A673 (cell line): ENCODE measurements around the gene TBC1D9B. TPM values are rescaled to one million over a fixed set of nuclear protein-coding genes. Genes with fewer than 3 reads are reported as not detected.

Source experiments
- BruUV-seq: library from RNA; stranded (reverse); fragments of 400-500 nt; replicated peaks from 2 replicates; lab custom pipeline; 2021; lab: Mats Ljungman, UMichigan
- CTCF ChIA-PET: fragments of 300-600 bp; sonication (Branson Sonifier 250); formaldehyde crosslinking; loops from one replicate; lab custom pipeline; 2022; ENCODE audit warnings: antibody characterized with exemption; lab: Charles Lee
- POLR2A ChIA-PET: fragments of 300-600 bp; sonication (Branson Sonifier 250); formaldehyde crosslinking; loops from one replicate; lab custom pipeline; 2022; ENCODE audit warnings: antibody characterized with exemption; ENCODE audit not compliant: low non-redundant PET; lab: Charles Lee
- DNase-seq: peaks from one replicate; pipeline ENCODE4 v3.0.0-alpha.2; 2015; ENCODE audit warnings: low spot score
- H3K27ac ChIP-seq: fragments of 200-600 bp; sonication (generic); 2 replicates; pipeline ENCODE4 v1.5.1; 2016; ENCODE audit warnings: mixed run types, low read depth, mild to moderate bottlenecking, mixed read lengths, antibody characterized with exemption, low read length; ENCODE audit not compliant: poor library complexity, severe bottlenecking
- H3K27me3 ChIP-seq: fragments of 200-600 bp; sonication (generic); replicated peaks from 2 replicates; pipeline ENCODE4 v1.6.1; 2017; ENCODE audit warnings: mixed run types, low read depth, mild to moderate bottlenecking, mixed read lengths, antibody characterized with exemption, low read length; ENCODE audit not compliant: insufficient read depth, poor library complexity
- H3K36me3 ChIP-seq: fragments of 200-600 bp; sonication (generic); 2 replicates; pipeline ENCODE4 v1.6.1; 2016; ENCODE audit warnings: mixed run types, mild to moderate bottlenecking, mixed read lengths, antibody characterized with exemption, low read length; ENCODE audit not compliant: insufficient read depth, poor library complexity, severe bottlenecking
- H3K4me1 ChIP-seq: fragments of 200-600 bp; sonication (generic); 2 replicates; pipeline ENCODE4 v1.6.1; 2017; ENCODE audit warnings: mixed run types, mild to moderate bottlenecking, mixed read lengths, antibody characterized with exemption, low read length; ENCODE audit not compliant: insufficient read depth, poor library complexity, severe bottlenecking
- H3K4me3 ChIP-seq: fragments of 200-600 bp; sonication (generic); 2 replicates; pipeline ENCODE4 v1.5.1; 2016; ENCODE audit warnings: low read depth, mixed run types, mild to moderate bottlenecking, mixed read lengths, low read length; ENCODE audit not compliant: poor library complexity, severe bottlenecking
- H3K9me3 ChIP-seq: fragments of 200-600 bp; sonication (generic); 2 replicates; pipeline ENCODE4 v1.6.1; 2016; ENCODE audit warnings: mixed run types, low read depth, mild to moderate bottlenecking, mixed read lengths, antibody characterized with exemption, low read length; ENCODE audit not compliant: poor library complexity, severe bottlenecking
- EZH2 ChIP-seq: fragments of 200-600 bp; sonication (generic); IDR thresholded peaks from 2 replicates; pipeline ENCODE4 v1.6.1; 2017; ENCODE audit warnings: borderline replicate concordance, low read depth, mild to moderate bottlenecking, mixed read lengths, antibody characterized with exemption, low read length; ENCODE audit not compliant: poor library complexity, severe bottlenecking
- intact Hi-C: fragments of 100-400 bp; cut with micrococcal nuclease; formaldehyde crosslinking; loops from one replicate; pipeline ENCODE4 v1.10.0; 2022; ENCODE audit not compliant: unreplicated experiment
- total RNA-seq: library from RNA; stranded (reverse); gene quantifications from 2 replicates; pipeline ENCODE4 v1.2.3, GENCODE V29; 2021
- TF ChIP-seq, protein P1 (sequence below): fragments of 300-800, 200-600 bp; sonication (generic); conservative IDR thresholded peaks from 2 replicates; pipeline ENCODE4 v1.5.1; 2017; ENCODE audit warnings: low read depth, mild to moderate bottlenecking, antibody characterized with exemption, low read length, moderate library complexity, mixed read lengths

TBC1D9B gene
- total RNA-seq, 1 experiment from 2014 or later = 68.2 TPM

DNA sequence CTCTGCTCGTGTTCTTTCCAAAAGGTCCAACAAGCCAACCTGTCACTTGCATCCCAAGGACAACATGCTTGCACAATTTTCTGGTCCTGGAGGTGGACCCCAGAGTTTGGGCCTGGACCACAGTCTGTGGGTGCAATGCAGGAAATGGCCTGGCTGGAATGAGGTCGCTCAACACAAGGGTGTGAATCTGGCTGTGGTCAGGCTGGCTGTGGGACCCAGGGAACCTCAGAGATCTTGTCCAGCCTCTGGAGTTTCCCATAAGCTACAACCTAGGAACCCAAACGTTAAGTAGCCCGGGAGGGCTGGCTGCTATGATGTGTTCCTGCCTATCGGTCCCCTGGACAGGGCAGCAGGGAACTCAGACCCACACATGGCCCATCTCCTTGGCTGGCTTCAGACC is 15.4 kb downstream of the TBC1D9B start:
- no peaks in the 10 kb centered on the region for H3K4me1 ChIP-seq
- no peak overlapping the region for H3K4me3 ChIP-seq
- H3K9me3 ChIP-seq = no peaks in the 10 kb centered on the region
- no peaks in the 10 kb centered on the region for H3K27me3 ChIP-seq
- POLR2A ChIA-PET = no interaction called here
- TF ChIP-seq, protein P1, sequence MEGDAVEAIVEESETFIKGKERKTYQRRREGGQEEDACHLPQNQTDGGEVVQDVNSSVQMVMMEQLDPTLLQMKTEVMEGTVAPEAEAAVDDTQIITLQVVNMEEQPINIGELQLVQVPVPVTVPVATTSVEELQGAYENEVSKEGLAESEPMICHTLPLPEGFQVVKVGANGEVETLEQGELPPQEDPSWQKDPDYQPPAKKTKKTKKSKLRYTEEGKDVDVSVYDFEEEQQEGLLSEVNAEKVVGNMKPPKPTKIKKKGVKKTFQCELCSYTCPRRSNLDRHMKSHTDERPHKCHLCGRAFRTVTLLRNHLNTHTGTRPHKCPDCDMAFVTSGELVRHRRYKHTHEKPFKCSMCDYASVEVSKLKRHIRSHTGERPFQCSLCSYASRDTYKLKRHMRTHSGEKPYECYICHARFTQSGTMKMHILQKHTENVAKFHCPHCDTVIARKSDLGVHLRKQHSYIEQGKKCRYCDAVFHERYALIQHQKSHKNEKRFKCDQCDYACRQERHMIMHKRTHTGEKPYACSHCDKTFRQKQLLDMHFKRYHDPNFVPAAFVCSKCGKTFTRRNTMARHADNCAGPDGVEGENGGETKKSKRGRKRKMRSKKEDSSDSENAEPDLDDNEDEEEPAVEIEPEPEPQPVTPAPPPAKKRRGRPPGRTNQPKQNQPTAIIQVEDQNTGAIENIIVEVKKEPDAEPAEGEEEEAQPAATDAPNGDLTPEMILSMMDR = no peak
- H3K27ac ChIP-seq = no peak overlapping the region
- peaks cover 37% of the 10 kb centered on the region for H3K36me3 ChIP-seq
- CTCF ChIA-PET = no interaction called here
- no TSS peak for BruUV-seq
- intact Hi-C loops = no loop called here
- no peak for DNase-seq

DNA sequence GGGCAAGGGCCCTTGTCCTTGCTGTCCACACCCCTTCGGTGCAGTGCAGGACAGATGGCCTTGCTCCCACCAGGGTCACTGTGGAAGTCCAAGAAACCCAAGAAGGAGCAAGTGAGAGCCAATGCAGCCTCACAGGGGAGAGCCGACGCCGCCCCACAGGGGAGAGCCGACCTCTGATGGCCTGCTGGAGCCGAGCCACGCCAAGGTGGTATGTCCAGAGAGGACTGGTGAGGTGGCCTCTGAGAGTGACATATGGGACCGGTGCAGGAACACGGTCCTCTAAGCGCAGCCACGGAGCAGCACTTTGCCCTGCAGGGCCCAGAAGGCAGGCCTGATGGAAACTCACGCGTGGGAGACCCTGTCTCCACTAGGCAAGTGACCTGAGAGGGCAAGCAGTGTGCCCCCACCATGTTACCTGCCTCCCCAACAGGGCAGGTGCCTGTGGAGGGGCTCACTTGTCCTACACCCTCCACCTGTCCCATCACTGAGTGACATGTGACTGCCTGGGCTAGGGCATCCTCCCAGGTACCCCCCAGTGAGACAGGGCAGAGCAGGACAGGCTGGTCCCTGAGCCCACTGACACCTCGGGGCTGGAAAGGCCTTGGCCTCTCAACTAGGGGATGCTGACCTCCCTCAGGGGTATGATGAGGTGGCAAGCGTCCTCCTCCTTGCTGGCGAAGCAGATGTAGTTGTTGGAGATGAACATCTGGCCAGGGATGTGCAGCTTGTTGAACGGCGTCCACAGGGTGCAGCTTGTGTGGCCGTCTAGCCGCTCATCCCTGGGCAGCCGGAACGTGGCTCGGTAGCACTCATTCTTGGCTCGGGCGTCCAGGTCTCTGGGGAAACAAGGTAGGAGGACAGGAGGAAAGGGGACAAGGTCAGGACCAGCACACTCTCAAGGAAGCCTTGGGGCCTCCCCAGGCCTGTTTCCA is 16.7 kb downstream of the TBC1D9B start:
- no TSS peak for BruUV-seq
- intact Hi-C loops = no loop called here
- no peak for DNase-seq
- no peaks in the 10 kb centered on the region for H3K27me3 ChIP-seq
- no peaks in the 10 kb centered on the region for H3K9me3 ChIP-seq
- H3K4me1 ChIP-seq = no peaks in the 10 kb centered on the region
- no peak overlapping the region for H3K4me3 ChIP-seq
- H3K27ac ChIP-seq = no peak overlapping the region
- H3K36me3 ChIP-seq = peaks cover 39% of the 10 kb centered on the region
- POLR2A ChIA-PET = no interaction called here
- CTCF ChIA-PET = no interaction called here
- TF ChIP-seq, protein P1 = no peak
- TF ChIP-seq EZH2 = no peak

DNA sequence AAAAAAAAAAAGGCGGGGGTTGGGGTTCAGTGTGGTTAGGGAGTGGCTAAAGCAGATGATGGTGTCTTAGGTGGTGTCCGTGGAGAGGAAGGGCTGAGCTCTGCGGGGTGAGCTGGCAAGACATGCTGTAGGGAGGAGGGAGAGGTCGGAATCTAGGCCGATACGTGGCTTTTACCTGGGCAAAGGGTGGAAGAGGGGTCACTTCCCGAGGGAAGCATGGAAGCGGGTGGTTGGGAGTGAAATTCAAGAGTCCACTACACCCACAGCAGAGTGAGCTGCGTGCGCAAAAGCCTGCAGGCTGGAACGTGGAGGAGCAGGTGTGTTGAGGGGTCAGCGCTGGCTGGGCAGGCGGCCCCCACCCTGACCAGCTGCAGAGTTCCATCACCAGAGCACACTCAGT is 17.8 kb downstream of the TBC1D9B start:
- Histone ChIP-seq H3K4me1 (no peaks in the 10 kb centered on the region), H3K27ac (no peak overlapping the region), H3K4me3 (no peak overlapping the region), H3K27me3 (no peaks in the 10 kb centered on the region), H3K36me3 (peaks cover 44% of the 10 kb centered on the region), H3K9me3 (no peaks in the 10 kb centered on the region)
- intact Hi-C loops = no loop called here
- ChIA-PET CTCF (no interaction called here), POLR2A (no interaction called here)
- TF ChIP-seq, protein P1 = no peak
- no peak for TF ChIP-seq EZH2
- no TSS peak for BruUV-seq
- no peak for DNase-seq
